Epithelial cell of esophagus (primary cell): ENCODE data around the gene STMN1.

Source experiments
- DNase-seq: peaks from one replicate; pipeline ENCODE4 v3.0.0; 2010; ENCODE audit warnings: low read depth
- H3K4me3 ChIP-seq: 2 replicates; pipeline ENCODE4 v1.5.1; 2011; ENCODE audit warnings: mild to moderate bottlenecking, low read length, control low read depth
- TF ChIP-seq, protein P1 (sequence below): IDR thresholded peaks from 2 replicates; pipeline ENCODE4 v1.5.1; 2011; ENCODE audit warnings: low read depth, mild to moderate bottlenecking, low read length, control low read depth, inconsistent platforms; ENCODE audit not compliant: insufficient read depth; ENCODE audit errors: missing control alignments

Gene STMN1

DNA sequence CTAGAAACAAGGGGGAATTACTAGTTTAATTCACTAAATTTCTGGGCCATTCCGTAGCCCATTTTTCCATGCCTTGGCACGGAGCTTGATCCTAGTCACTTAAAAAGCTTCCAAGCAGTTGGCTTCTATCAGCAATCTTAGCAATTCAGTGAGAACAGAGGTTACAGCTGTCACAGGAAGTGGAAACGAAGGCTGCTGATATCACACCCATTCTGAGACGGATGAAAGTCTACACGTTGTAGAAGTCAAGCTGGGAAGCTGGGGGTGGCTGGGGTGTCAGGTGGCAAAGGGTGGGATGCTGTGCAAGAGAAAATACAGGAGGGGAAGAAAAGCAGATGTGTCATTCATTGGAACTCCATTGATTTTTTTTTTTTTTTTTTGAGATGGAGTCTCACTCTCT lies 11.8 kb upstream of the STMN1 start:
- H3K4me3 ChIP-seq = no peak overlapping the region

DNA sequence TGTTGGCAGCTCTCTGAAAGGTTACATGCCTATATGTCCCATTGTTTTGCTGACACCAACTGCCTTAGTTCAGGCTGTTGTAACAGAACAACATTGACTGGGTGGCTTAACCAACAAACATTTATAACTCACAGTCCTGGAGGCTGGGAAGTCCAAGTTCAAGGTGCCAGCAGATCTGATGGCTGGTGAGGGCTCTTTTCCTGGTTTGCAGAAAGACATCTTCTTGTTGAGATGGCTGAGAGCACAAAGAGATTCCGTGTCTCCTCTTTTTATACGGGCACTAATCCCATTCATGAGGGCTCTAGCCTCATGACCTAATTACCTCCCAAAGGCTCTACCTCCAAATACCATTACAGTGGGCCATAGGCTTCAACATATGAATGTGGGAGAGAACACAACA lies 10.2 kb upstream of the STMN1 start:
- DNase-seq = no peak
- H3K4me3 ChIP-seq = no peak overlapping the region
- TF ChIP-seq, protein P1, sequence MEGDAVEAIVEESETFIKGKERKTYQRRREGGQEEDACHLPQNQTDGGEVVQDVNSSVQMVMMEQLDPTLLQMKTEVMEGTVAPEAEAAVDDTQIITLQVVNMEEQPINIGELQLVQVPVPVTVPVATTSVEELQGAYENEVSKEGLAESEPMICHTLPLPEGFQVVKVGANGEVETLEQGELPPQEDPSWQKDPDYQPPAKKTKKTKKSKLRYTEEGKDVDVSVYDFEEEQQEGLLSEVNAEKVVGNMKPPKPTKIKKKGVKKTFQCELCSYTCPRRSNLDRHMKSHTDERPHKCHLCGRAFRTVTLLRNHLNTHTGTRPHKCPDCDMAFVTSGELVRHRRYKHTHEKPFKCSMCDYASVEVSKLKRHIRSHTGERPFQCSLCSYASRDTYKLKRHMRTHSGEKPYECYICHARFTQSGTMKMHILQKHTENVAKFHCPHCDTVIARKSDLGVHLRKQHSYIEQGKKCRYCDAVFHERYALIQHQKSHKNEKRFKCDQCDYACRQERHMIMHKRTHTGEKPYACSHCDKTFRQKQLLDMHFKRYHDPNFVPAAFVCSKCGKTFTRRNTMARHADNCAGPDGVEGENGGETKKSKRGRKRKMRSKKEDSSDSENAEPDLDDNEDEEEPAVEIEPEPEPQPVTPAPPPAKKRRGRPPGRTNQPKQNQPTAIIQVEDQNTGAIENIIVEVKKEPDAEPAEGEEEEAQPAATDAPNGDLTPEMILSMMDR = no peak

More for the DNA sequence above, 11.8 kb upstream of the STMN1 start:
- no peak for DNase-seq
- TF ChIP-seq, protein P1 = no peak

DNA sequence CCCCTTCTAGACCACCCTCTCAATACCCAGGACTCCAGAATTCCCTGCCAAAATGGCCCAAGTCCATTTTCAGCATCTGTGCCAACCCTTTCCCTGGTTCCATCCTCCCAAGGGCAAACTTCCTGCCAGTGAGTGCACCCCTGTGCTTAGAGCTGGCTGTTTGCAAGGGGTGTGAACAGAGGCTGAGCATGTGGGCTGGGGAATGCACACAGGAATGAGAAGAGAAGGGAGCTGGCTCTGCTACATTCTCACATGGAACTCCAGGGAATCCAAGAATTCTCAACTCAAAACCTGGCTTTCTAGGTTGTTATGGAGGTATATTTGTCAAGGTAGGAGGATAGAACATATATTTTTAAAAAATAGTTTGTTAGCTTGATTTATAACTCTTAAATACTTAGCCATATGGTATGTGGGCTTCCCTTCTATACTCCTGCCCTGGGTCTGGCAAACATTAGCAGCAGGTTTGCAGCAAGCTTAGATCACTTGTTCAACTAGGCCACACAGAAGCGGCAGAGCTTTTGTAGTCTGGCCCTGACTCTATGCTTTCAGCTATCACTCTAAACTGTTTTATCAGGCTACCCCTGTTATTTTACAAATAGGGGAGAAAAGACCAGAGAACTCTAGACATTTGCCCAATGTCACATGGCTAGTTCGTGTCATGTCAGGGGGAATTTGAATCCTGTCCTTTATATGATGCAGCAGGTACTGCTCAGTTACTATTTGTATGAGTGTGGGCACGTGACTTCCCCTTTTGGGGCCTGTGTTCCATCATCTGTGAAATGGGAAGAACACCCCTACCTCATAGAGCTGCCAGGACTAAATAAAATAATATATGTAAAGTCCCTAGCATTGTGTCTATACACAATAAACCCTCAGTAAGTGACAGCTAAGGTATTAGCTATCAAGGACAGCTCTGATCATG lies 8.1 kb upstream of the STMN1 start:
- H3K4me3 ChIP-seq = no peak overlapping the region
- DNase-seq = no peak
- TF ChIP-seq, protein P1 = no peak

DNA sequence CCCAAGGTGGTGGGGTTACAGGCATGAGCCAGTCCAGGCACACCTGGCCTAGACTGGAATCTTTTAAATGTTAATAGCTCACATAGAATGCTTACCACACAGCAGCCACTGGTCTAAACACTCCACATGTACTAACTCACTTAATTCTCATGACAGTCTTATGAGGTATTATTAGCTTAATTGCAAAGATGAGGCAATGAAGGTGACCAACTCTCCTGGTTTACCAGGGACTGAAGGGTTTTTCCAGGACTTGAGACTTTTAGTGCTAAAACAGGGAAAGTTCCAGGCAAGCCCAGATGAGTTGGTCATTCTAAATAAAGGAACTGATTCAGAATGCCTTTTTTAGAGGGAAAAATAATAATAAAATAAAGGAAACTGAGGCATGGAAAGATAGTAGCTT lies 7.0 kb upstream of the STMN1 start:
- peak; percentile 26 for DNase-seq
- TF ChIP-seq, protein P1 = no peak
- H3K4me3 ChIP-seq = no peak overlapping the region

DNA sequence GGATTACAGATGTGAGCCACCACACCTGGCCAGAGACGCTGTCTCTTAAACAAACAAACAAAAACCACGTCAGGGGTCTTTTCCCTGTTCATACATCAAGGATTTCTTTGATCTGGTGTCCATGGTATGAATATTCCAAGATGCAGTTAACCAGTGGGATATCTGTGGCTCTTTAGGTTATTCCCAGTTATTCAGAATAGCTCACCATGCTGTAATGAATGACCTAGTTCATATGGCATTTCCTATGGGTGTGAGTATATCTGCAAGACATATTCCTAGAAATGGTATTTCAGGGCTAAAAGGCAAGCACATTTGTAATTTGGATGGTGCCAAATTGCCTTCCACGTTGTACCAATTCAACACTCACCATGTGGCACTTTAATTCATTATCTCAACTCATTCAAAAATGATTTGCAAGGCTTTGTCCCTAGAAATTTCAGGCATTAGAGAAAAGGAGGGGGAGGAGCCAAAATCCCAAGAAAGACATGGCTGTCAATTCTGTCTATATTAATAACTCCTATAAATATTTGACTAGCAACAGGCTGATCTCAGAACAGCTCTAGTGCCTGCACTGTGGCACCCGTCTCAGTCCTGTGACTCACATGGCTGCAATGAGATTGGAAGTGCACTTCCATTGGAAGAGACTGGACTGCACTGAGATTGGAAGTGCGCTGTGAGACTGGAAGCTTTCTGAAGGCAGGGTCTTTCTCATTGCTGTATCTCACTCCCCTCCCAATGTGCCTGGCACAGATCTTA lies 6.0 kb upstream of the STMN1 start:
- peak; percentile 81 for DNase-seq
- TF ChIP-seq, protein P1 = no peak
- no peak overlapping the region for H3K4me3 ChIP-seq

DNA sequence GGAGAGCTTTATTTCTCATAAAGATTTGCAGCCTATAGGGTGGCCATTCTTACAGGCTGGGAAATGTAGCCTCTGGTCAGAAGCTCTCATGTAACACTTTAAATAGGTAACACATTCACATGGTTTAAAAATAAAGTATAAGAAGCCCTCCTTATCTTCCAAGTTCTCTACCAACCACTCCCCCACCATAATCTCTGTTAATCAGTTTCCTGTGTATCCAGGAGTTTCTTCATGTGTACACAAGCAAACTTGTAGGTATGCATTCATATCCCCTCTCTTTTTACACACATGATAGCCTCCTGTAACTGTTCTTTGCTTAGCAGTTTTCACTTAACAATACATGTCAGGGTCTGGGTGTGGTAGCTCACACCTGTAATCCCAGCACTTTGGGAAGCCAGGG lies 4.9 kb upstream of the STMN1 start:
- TF ChIP-seq, protein P1 = no peak
- no peak for DNase-seq

More for the DNA sequence above, 4.9 kb upstream of the STMN1 start:
- H3K4me3 ChIP-seq = no peak overlapping the region
